ENCODE results near the gene SLC7A11.

Gene SLC7A11

GRCh38 chr4:138158746-138159297 lies 83.3 kb downstream of the SLC7A11 start:
- Histone ChIP-seq H3K9ac (ENCODE audit: low read length) (no peak overlapping the region), H3K9me3 (ENCODE audit: control insufficient read depth, low read depth, low read length) (no peaks in the 10 kb centered on the region), H3K27ac (ENCODE audit: low read length) (no peak overlapping the region), H3K4me1 (ENCODE audit: control insufficient read depth, low read depth, low read length) (peaks cover 6% of the 10 kb centered on the region), H3K36me3 (ENCODE audit: control insufficient read depth, low read depth, low read length) (no peaks in the 10 kb centered on the region), H3K27me3 (ENCODE audit: control insufficient read depth, insufficient read depth, low read length) (no peaks in the 10 kb centered on the region), H3K4me3 (ENCODE audit: low read length) (no peak overlapping the region)

- H3K9me3 ChIP-seq (ENCODE audit: control insufficient read depth, low read depth, low read length), result no peaks in the 10 kb centered on the region
- H3K36me3 ChIP-seq (ENCODE audit: control insufficient read depth, low read depth, low read length), result no peaks in the 10 kb centered on the region
- no peaks in the 10 kb centered on the region for H3K27me3 ChIP-seq (ENCODE audit: control insufficient read depth, insufficient read depth, low read length)
- no peak overlapping the region for H3K4me3 ChIP-seq (ENCODE audit: low read length)
- H3K4me1 ChIP-seq (ENCODE audit: control insufficient read depth, low read depth, low read length), result no peaks in the 10 kb centered on the region
- no peak overlapping the region for H3K27ac ChIP-seq (ENCODE audit: low read length)
- H3K9ac ChIP-seq (ENCODE audit: low read length), result no peak overlapping the region
Measured at GRCh38 chr4:138140879-138141278, 101.3 kb downstream of the SLC7A11 start.

DNA sequence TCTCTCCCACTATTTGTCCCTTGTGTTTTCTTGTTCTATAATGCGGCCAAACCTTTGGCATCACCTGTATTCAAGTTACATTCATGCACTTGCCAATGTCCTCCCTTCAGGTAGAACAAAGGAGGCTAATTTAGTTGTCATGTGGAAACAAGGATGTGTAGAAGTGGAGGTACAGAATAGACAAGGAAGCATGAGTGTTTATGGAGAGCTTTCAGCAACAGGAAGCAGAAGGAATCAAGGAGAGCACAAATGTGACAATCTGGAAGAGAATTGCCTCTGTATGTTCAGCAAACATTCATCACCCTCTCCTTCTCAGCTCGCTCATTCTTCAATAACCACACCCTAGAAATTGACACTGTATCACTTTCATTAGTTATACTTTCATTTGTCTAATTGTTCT lies 103.4 kb downstream of the SLC7A11 start:
- Histone ChIP-seq H3K9ac (ENCODE audit: low read length) (no peak overlapping the region), H3K27ac (ENCODE audit: low read length) (no peak overlapping the region), H3K27me3 (ENCODE audit: control insufficient read depth, insufficient read depth, low read length) (no peaks in the 10 kb centered on the region), H3K9me3 (ENCODE audit: control insufficient read depth, low read depth, low read length) (no peaks in the 10 kb centered on the region), H3K4me1 (ENCODE audit: control insufficient read depth, low read depth, low read length) (no peaks in the 10 kb centered on the region), H3K4me3 (ENCODE audit: low read length) (no peak overlapping the region), H3K36me3 (ENCODE audit: control insufficient read depth, low read depth, low read length) (no peaks in the 10 kb centered on the region)

DNA sequence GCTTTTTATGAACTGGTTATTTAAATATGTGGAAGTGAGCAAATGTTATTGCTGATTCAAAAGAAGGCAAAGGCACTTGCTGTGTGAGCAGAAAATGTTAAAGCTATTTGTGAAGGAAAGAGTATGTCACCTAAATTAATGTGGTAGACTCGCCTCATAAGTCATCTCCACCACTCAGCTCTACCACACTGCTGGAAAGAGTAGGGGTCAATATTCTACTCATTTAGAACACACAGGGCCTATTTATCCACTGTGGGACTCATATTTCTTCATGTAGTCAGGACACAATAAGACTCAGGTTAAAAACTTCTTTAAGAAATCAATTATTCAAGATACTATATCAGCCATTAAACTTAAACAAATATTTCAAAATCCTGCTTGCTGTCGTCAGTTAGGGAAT lies 106.5 kb downstream of the SLC7A11 start:
- no peaks in the 10 kb centered on the region for H3K9me3 ChIP-seq (ENCODE audit: control insufficient read depth, low read depth, low read length)

GRCh38 chr4:138118270-138118669 lies 123.9 kb downstream of the SLC7A11 start:
- Histone ChIP-seq H3K9ac (ENCODE audit: low read length) (no peak overlapping the region), H3K4me3 (ENCODE audit: low read length) (no peak overlapping the region), H3K36me3 (ENCODE audit: control insufficient read depth, low read depth, low read length) (no peaks in the 10 kb centered on the region), H3K4me1 (ENCODE audit: control insufficient read depth, low read depth, low read length) (peaks cover 11% of the 10 kb centered on the region), H3K27ac (ENCODE audit: low read length) (no peak overlapping the region), H3K9me3 (ENCODE audit: control insufficient read depth, low read depth, low read length) (no peaks in the 10 kb centered on the region), H3K27me3 (ENCODE audit: control insufficient read depth, insufficient read depth, low read length) (no peaks in the 10 kb centered on the region)

More for the DNA sequence above, 106.5 kb downstream of the SLC7A11 start:
- no peaks in the 10 kb centered on the region for H3K36me3 ChIP-seq (ENCODE audit: control insufficient read depth, low read depth, low read length)
- H3K9ac ChIP-seq (ENCODE audit: low read length), result no peak overlapping the region
- no peak overlapping the region for H3K27ac ChIP-seq (ENCODE audit: low read length)
- no peak overlapping the region for H3K4me3 ChIP-seq (ENCODE audit: low read length)
- H3K4me1 ChIP-seq (ENCODE audit: control insufficient read depth, low read depth, low read length), result no peaks in the 10 kb centered on the region
- no peaks in the 10 kb centered on the region for H3K27me3 ChIP-seq (ENCODE audit: control insufficient read depth, insufficient read depth, low read length)

GRCh38 chr4:138115053-138115452 lies 127.1 kb downstream of the SLC7A11 start:
- H3K4me1 ChIP-seq (ENCODE audit: control insufficient read depth, low read depth, low read length), result peaks cover 39% of the 10 kb centered on the region
- H3K27ac ChIP-seq (ENCODE audit: low read length), result no peak overlapping the region
- no peaks in the 10 kb centered on the region for H3K27me3 ChIP-seq (ENCODE audit: control insufficient read depth, insufficient read depth, low read length)
- H3K9ac ChIP-seq (ENCODE audit: low read length), result no peak overlapping the region
- no peaks in the 10 kb centered on the region for H3K9me3 ChIP-seq (ENCODE audit: control insufficient read depth, low read depth, low read length)
- H3K4me3 ChIP-seq (ENCODE audit: low read length), result no peak overlapping the region
- no peaks in the 10 kb centered on the region for H3K36me3 ChIP-seq (ENCODE audit: control insufficient read depth, low read depth, low read length)

GRCh38 chr4:138114434-138114833 lies 127.7 kb downstream of the SLC7A11 start:
- Histone ChIP-seq H3K9me3 (ENCODE audit: control insufficient read depth, low read depth, low read length) (no peaks in the 10 kb centered on the region), H3K4me1 (ENCODE audit: control insufficient read depth, low read depth, low read length) (peaks cover 39% of the 10 kb centered on the region), H3K27ac (ENCODE audit: low read length) (no peak overlapping the region), H3K36me3 (ENCODE audit: control insufficient read depth, low read depth, low read length) (no peaks in the 10 kb centered on the region), H3K9ac (ENCODE audit: low read length) (no peak overlapping the region), H3K27me3 (ENCODE audit: control insufficient read depth, insufficient read depth, low read length) (no peaks in the 10 kb centered on the region), H3K4me3 (ENCODE audit: low read length) (no peak overlapping the region)

All from iPS-18a (cell line).